ENCODE data around the gene BLOC1S4. TPM values are rescaled to one million over a fixed set of nuclear protein-coding genes. Genes with fewer than 3 reads are reported as not detected.
A peak's percentile ranks its signal among the peaks of the same experiment; 100 is the strongest.

Gene BLOC1S4
- total RNA-seq, 1 experiment from 2014 or later: 14.0 TPM

- DNase-seq (peak; percentile 31), ATAC-seq (peak; percentile 17)
- TSS peak; percentile 70 for BruUV-seq (replicated peaks)
- peak overlapping the region; percentile 90 for H3K9ac ChIP-seq (ENCODE audit: low read length)
- TF ChIP-seq EZH2phosphoT487 (IDR thresholded peaks at IDR 0.05; ENCODE audit: borderline replicate concordance, low read length): no peak
- TF ChIP-seq, protein P1, sequence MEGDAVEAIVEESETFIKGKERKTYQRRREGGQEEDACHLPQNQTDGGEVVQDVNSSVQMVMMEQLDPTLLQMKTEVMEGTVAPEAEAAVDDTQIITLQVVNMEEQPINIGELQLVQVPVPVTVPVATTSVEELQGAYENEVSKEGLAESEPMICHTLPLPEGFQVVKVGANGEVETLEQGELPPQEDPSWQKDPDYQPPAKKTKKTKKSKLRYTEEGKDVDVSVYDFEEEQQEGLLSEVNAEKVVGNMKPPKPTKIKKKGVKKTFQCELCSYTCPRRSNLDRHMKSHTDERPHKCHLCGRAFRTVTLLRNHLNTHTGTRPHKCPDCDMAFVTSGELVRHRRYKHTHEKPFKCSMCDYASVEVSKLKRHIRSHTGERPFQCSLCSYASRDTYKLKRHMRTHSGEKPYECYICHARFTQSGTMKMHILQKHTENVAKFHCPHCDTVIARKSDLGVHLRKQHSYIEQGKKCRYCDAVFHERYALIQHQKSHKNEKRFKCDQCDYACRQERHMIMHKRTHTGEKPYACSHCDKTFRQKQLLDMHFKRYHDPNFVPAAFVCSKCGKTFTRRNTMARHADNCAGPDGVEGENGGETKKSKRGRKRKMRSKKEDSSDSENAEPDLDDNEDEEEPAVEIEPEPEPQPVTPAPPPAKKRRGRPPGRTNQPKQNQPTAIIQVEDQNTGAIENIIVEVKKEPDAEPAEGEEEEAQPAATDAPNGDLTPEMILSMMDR (conservative IDR thresholded peaks at IDR 0.05; ENCODE audit: low read depth, low read length): no peak
- no peak for TF ChIP-seq EZH2 (IDR thresholded peaks at IDR 0.05; ENCODE audit: low read length, unreplicated experiment)
- peak overlapping the region; percentile 89 for H3K4me3 ChIP-seq (ENCODE audit: low read length)
- H4K20me1 ChIP-seq (ENCODE audit: low read length): peaks cover 2% of the 10 kb centered on the region; the same call in 1 of the 2 replicates
- peaks cover 9% of the 10 kb centered on the region for H3K4me1 ChIP-seq (ENCODE audit: insufficient read depth, low read length)
- no peaks in the 10 kb centered on the region for H3F3A ChIP-seq (ENCODE audit: low read length, unreplicated experiment)
- H2AFZ ChIP-seq (ENCODE audit: low read length): 0 out of 2 replicates have a peak overlapping the region, but pooled peaks have one; percentile 80
- CTCF ChIA-PET: interaction anchor here (0.6 kb wide), 2 partner anchors 101 to 326 kb away, joined by 3 to 5 read pairs; a partner anchor contains a TSS
- H3K9me3 ChIP-seq (ENCODE audit: low read length): no peaks in the 10 kb centered on the region
- no peaks in the 10 kb centered on the region for H3K9me2 ChIP-seq (replicated peaks; ENCODE audit: low read length)
- H3K27ac ChIP-seq (ENCODE audit: low read length): peak overlapping the region; percentile 54
- H3K79me2 ChIP-seq (ENCODE audit: low read length): peaks cover 22% of the 10 kb centered on the region
- H3K27me3 ChIP-seq (ENCODE audit: low read length): no peaks in the 10 kb centered on the region
- intact Hi-C loops (cut with micrococcal nuclease): loop anchor here (1.0 to 2.0 kb wide), 2 partner anchors 42 to 157 kb away; a partner anchor contains a TSS
- no peaks in the 10 kb centered on the region for H3K36me3 ChIP-seq (ENCODE audit: low read depth, low read length)
- H3K4me2 ChIP-seq (ENCODE audit: low read length): peak overlapping the region; percentile 90
- POLR2A ChIA-PET (ENCODE audit: unreplicated experiment): no interaction called here
Observed at GRCh38 chr4:6716958-6717655, 1.1 kb downstream of the BLOC1S4 start.

DNA sequence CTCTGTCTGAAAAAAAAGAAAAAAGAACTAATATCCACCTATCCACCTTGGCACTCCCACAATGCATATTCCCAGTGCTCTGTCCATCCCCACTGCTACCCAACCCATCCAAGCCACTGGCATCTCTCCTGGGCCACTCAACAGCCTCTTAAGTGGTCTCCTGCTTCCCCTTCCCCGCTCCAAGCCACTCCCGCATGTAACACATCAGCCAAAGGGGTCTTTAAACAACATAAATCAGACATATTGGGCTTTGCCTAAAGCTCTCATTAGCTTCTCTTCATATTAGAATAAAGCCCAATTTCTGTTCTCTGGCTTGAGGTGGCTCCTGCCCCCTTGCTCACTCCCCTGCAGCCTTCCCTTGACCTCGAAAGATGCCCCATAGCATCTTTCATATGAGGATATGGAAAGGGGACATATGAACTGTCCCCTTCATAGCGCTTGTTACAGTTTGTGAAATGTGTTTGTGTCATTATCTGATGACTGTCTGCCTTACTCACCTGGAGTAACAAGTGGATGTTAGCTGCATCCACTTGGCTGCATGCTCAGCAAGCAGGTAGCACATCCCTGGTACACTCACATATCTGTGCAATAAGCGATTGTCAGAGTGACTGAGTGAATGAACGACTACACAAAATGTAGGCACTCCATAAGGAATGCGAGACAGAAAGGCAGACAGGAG, 3.1 kb downstream of the BLOC1S4 start:
- Histone ChIP-seq H3K27ac (ENCODE audit: low read length) (no peak overlapping the region), H3K4me3 (ENCODE audit: low read length) (no peak overlapping the region), H3K36me3 (ENCODE audit: low read depth, low read length) (no peaks in the 10 kb centered on the region), H3K4me2 (ENCODE audit: low read length) (no peak overlapping the region), H3K9me2 (replicated peaks; ENCODE audit: low read length) (no peaks in the 10 kb centered on the region), H3K79me2 (ENCODE audit: low read length) (peaks cover 22% of the 10 kb centered on the region), H4K20me1 (ENCODE audit: low read length) (peaks cover 2% of the 10 kb centered on the region; the same call in 1 of the 2 replicates), H3K9me3 (ENCODE audit: low read length) (no peaks in the 10 kb centered on the region), H3K4me1 (ENCODE audit: insufficient read depth, low read length) (peaks cover 9% of the 10 kb centered on the region), H3K9ac (ENCODE audit: low read length) (no peak overlapping the region), H2AFZ (ENCODE audit: low read length) (no peak overlapping the region), H3K27me3 (ENCODE audit: low read length) (no peaks in the 10 kb centered on the region), H3F3A (ENCODE audit: low read length, unreplicated experiment) (no peaks in the 10 kb centered on the region)
- intact Hi-C loops (cut with micrococcal nuclease): no loop called here
- ChIA-PET CTCF (no interaction called here), POLR2A (ENCODE audit: unreplicated experiment) (no interaction called here)
- ATAC-seq (no peak), DNase-seq (no peak)
- no TSS peak for BruUV-seq (replicated peaks)
- no peak for TF ChIP-seq EZH2 (IDR thresholded peaks at IDR 0.05; ENCODE audit: low read length, unreplicated experiment)
- TF ChIP-seq, protein P1 (conservative IDR thresholded peaks at IDR 0.05; ENCODE audit: low read depth, low read length): no peak
- TF ChIP-seq EZH2phosphoT487 (IDR thresholded peaks at IDR 0.05; ENCODE audit: borderline replicate concordance, low read length): no peak
